ENCODE data around the gene SRSF5. TPM values are rescaled to one million over a fixed set of nuclear protein-coding genes. Genes with fewer than 3 reads are reported as not detected.

Gene SRSF5
- total and polyA plus RNA-seq, 2 of the 13 experiments (the other 11 are each of a cell fraction or from before 2014, with no cell fraction given): 189 to 277 TPM

DNA sequence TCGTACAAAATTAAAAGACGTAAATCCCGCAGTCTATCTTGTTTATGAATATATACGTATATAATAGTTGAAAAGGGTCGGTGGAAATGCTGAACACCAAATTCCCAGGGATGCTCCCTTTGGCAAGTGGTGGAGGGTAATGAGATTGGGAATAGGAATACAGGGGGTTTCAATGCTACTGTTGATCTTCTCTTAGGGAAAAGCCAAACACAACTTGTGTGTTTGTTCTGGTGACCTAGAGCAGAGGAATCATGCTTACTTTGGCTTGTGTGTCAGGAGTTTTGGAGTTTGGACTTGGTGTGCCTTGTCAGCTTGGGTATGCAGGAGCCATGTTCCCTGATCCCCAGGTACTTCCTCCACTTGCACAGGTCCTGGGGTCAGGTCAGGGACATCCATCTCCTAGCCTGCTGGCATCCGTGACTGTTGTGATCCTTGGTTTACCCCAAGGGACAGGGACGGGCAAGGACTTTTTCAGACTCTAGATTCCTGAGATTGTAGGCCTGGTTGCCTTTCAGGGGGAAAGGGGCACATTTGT is 26.0 kb downstream of the SRSF5 start (continued):
- TF ChIP-seq ZBTB20 (CRISPR knock-in tag; IDR thresholded peaks at IDR 0.05; ENCODE audit: borderline replicate concordance, low read depth) (0 out of 2 replicates have a peak, but pooled peaks have one; percentile 62), ZEB1 (IDR thresholded peaks at IDR 0.05; ENCODE audit: insufficient replicate concordance, low read depth) (peak; percentile 36), ZNF674 (CRISPR knock-in tag; IDR thresholded peaks at IDR 0.05; ENCODE audit: low read depth) (no peak), TBP (CRISPR knock-in tag; IDR thresholded peaks at IDR 0.05) (no peak), NFE2L2 (IDR thresholded peaks at IDR 0.05; ENCODE audit: low read length) (no peak), ZNF782 (CRISPR knock-in tag; IDR thresholded peaks at IDR 0.05; ENCODE audit: borderline replicate concordance) (no peak), TARDBP (CRISPR knock-in tag; IDR thresholded peaks at IDR 0.05) (peak; percentile 76; the same call in 1 of the 2 replicates), ZNF329 (CRISPR knock-in tag; IDR thresholded peaks at IDR 0.05; ENCODE audit: low read depth) (no peak), SPEN (CRISPR knock-in tag; IDR thresholded peaks at IDR 0.05; ENCODE audit: low read depth) (peak; percentile 42; the same call in 1 of the 2 replicates), FOXA1 (IDR thresholded peaks at IDR 0.05) (no peak), FOXA1 (CRISPR knock-in tag; IDR thresholded peaks at IDR 0.05) (peak; percentile 83), MBNL3 (CRISPR knock-in tag; conservative IDR thresholded peaks at IDR 0.05) (no peak), ESRRA (CRISPR knock-in tag; IDR thresholded peaks at IDR 0.05; ENCODE audit: low read depth) (peak; percentile 73; the same call in 1 of the 2 replicates), ZFP41 (CRISPR knock-in tag; IDR thresholded peaks at IDR 0.05; ENCODE audit: borderline replicate concordance) (no peak), ZNF251 (CRISPR knock-in tag; IDR thresholded peaks at IDR 0.05) (no peak), ZNF124 (CRISPR knock-in tag; IDR thresholded peaks at IDR 0.05) (0 out of 2 replicates have a peak, but pooled peaks have one; percentile 38)
- TF ChIP-seq, protein P1, sequence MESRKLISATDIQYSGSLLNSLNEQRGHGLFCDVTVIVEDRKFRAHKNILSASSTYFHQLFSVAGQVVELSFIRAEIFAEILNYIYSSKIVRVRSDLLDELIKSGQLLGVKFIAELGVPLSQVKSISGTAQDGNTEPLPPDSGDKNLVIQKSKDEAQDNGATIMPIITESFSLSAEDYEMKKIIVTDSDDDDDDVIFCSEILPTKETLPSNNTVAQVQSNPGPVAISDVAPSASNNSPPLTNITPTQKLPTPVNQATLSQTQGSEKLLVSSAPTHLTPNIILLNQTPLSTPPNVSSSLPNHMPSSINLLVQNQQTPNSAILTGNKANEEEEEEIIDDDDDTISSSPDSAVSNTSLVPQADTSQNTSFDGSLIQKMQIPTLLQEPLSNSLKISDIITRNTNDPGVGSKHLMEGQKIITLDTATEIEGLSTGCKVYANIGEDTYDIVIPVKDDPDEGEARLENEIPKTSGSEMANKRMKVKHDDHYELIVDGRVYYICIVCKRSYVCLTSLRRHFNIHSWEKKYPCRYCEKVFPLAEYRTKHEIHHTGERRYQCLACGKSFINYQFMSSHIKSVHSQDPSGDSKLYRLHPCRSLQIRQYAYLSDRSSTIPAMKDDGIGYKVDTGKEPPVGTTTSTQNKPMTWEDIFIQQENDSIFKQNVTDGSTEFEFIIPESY (CRISPR knock-in tag; IDR thresholded peaks at IDR 0.05): no peak
- TF ChIP-seq, protein P2, sequence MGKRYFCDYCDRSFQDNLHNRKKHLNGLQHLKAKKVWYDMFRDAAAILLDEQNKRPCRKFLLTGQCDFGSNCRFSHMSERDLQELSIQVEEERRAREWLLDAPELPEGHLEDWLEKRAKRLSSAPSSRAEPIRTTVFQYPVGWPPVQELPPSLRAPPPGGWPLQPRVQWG (CRISPR knock-in tag; IDR thresholded peaks at IDR 0.05; ENCODE audit: borderline replicate concordance, low read depth): no peak
- TF ChIP-seq, protein P3, sequence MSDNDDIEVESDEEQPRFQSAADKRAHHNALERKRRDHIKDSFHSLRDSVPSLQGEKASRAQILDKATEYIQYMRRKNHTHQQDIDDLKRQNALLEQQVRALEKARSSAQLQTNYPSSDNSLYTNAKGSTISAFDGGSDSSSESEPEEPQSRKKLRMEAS (IDR thresholded peaks at IDR 0.05): no peak; the same call in none of the 2 replicates
- TF ChIP-seq, protein P4, sequence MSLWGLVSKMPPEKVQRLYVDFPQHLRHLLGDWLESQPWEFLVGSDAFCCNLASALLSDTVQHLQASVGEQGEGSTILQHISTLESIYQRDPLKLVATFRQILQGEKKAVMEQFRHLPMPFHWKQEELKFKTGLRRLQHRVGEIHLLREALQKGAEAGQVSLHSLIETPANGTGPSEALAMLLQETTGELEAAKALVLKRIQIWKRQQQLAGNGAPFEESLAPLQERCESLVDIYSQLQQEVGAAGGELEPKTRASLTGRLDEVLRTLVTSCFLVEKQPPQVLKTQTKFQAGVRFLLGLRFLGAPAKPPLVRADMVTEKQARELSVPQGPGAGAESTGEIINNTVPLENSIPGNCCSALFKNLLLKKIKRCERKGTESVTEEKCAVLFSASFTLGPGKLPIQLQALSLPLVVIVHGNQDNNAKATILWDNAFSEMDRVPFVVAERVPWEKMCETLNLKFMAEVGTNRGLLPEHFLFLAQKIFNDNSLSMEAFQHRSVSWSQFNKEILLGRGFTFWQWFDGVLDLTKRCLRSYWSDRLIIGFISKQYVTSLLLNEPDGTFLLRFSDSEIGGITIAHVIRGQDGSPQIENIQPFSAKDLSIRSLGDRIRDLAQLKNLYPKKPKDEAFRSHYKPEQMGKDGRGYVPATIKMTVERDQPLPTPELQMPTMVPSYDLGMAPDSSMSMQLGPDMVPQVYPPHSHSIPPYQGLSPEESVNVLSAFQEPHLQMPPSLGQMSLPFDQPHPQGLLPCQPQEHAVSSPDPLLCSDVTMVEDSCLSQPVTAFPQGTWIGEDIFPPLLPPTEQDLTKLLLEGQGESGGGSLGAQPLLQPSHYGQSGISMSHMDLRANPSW (CRISPR knock-in tag; IDR thresholded peaks at IDR 0.05; ENCODE audit: borderline replicate concordance): no peak
- TF ChIP-seq, protein P5, sequence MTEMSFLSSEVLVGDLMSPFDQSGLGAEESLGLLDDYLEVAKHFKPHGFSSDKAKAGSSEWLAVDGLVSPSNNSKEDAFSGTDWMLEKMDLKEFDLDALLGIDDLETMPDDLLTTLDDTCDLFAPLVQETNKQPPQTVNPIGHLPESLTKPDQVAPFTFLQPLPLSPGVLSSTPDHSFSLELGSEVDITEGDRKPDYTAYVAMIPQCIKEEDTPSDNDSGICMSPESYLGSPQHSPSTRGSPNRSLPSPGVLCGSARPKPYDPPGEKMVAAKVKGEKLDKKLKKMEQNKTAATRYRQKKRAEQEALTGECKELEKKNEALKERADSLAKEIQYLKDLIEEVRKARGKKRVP (CRISPR knock-in tag; IDR thresholded peaks at IDR 0.05): no peak

Measured in HepG2 (cell line).